ENCODE measurements around the gene RANBP1.

The RANBP1 gene

DNA sequence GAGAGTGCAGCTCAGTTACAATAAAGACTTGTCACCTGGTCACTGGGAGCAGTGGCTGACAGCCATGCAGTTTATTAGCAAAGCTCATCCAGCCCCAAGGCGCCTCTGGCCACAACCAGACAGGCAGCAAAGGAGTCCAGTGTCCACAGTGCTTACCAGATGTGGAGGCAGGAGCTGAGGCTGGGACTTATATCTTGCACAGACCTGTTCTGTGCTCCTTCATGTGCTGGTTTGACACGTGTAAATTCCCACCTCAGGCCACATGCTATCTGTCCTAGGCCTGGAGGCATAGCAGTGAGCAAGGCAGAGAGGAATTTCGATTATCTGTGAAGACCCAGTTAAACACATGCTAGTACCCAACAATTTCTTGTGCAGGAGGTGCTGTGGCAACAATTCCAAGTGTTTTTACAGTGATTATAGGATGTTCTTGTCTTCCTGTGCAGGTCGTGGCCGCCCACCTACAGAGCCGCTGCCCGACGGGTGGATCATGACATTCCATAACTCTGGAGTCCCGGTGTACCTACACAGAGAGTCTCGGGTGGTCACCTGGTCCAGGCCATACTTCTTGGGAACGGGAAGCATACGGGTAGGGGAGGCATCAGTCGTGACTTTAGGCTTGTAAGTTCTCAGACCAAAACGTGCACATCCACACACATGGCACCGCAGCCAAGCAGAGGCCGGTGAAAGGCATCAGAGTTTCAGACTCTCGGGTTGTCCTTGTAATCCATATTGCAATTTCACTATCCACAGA, 26.5 kb upstream of the RANBP1 start:
- no peak for DNase-seq (ENCODE audit: low read depth)
- TF ChIP-seq, protein P1, sequence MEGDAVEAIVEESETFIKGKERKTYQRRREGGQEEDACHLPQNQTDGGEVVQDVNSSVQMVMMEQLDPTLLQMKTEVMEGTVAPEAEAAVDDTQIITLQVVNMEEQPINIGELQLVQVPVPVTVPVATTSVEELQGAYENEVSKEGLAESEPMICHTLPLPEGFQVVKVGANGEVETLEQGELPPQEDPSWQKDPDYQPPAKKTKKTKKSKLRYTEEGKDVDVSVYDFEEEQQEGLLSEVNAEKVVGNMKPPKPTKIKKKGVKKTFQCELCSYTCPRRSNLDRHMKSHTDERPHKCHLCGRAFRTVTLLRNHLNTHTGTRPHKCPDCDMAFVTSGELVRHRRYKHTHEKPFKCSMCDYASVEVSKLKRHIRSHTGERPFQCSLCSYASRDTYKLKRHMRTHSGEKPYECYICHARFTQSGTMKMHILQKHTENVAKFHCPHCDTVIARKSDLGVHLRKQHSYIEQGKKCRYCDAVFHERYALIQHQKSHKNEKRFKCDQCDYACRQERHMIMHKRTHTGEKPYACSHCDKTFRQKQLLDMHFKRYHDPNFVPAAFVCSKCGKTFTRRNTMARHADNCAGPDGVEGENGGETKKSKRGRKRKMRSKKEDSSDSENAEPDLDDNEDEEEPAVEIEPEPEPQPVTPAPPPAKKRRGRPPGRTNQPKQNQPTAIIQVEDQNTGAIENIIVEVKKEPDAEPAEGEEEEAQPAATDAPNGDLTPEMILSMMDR (IDR thresholded peaks at IDR 0.05; ENCODE audit: control insufficient read depth, extremely low read depth, insufficient read depth) = no peak
- H3K4me3 ChIP-seq (ENCODE audit: low read depth, low read length) = no peak overlapping the region

DNA sequence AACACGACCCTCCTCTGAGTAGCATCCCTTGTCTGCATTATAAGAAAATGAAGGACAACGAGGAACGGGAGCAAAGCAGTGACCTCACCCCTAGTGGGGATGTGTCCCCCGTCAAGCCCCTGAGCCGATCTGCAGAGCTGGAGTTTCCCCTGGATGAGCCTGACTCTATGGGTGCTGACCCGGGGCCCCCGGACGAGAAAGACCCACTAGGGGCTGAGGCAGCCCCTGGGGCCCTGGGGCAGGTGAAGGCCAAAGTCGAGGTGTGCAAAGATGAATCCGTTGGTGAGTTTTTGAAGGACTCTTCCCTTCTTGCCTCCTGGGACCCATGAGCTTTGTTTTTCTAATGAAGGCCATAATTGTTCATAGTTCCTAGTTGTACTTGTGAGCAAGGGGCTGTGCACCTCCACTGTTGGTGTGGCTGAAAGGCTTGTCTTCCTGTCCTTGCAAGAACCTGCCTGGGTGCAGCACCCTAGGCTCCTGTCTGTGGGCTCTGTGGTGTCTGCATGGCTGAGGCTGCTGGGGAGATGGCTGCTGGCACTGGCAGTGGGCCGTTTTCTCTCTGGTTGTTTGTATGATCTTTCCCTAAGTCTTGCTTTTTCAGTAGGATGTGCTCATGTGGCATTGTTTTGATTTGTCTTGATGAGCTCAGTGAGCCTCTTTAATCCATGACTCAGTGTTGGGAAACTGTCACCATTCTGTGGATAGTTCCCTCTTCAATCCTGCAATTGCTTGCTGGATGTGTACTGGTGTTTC, 25.8 kb upstream of the RANBP1 start:
- no peak overlapping the region for H3K4me3 ChIP-seq (ENCODE audit: low read depth, low read length)
- TF ChIP-seq, protein P1 (IDR thresholded peaks at IDR 0.05; ENCODE audit: control insufficient read depth, extremely low read depth, insufficient read depth) = no peak
- DNase-seq (ENCODE audit: low read depth) = no peak

DNA sequence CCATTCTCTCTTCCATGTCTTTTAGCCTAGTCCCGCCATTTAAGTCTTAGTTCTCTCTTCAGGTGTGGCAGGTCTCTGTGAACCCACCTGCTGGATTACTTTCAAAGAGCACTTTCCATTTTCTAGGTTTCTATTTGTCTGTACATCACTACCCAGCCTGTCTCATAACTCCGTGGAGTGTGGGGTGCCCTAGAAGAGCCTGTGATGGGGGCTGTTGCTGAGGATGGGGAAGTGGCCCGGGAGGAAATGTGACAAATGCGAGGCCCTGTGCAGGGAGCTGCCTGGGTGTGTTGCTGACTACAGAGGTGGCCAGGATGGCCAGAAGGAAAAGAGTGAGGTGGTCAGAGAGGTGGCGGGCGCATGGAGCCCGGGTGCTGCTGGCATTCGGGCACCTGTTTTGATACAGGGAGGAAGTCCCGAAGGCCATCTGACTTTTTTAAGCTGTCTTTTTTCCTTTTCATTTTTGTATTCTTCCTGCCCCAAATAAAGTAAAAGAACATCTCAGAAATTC, 25.1 kb upstream of the RANBP1 start:
- TF ChIP-seq, protein P1 (IDR thresholded peaks at IDR 0.05; ENCODE audit: control insufficient read depth, extremely low read depth, insufficient read depth) = no peak
- no peak for DNase-seq (ENCODE audit: low read depth)
- no peak overlapping the region for H3K4me3 ChIP-seq (ENCODE audit: low read depth, low read length)

DNA sequence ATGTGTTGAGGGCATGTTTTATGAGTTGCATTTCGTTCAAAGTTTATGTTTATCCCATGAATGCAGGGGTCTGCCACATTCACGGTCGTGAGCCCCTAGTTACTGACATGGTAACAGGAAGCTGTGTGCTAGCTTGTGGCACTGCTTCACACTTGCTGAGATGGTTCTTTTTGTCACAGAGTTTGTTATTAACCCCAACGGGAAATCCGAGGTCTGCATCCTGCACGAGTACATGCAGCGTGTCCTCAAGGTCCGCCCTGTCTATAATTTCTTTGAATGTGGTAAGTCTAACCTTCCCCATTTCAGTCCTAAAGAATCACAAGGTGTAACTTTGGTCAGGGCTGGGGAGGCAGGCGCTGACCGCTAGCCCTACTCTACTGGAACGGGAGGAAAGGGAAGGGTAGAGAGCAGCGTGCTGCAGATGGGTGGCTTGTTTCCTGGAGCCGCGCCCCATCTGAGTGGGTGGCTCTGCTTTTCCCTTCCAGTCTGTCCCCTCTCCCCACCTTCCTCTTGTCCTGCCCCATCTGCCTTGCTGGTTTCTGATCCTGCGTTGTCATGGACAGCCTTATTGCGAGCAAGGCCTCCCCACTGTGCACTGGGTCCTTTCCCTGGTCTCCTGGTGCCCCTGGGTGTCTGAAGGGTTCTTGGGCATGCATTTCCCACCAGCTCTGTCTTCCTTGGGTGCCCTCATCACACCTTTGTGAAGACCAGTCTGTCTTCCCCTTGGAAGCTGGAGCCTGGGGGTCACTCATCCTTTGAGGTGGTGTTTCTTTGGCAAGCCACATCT, 24.0 kb upstream of the RANBP1 start:
- DNase-seq (ENCODE audit: low read depth) = no peak
- TF ChIP-seq, protein P1 (IDR thresholded peaks at IDR 0.05; ENCODE audit: control insufficient read depth, extremely low read depth, insufficient read depth) = no peak
- H3K4me3 ChIP-seq (ENCODE audit: low read depth, low read length) = no peak overlapping the region

DNA sequence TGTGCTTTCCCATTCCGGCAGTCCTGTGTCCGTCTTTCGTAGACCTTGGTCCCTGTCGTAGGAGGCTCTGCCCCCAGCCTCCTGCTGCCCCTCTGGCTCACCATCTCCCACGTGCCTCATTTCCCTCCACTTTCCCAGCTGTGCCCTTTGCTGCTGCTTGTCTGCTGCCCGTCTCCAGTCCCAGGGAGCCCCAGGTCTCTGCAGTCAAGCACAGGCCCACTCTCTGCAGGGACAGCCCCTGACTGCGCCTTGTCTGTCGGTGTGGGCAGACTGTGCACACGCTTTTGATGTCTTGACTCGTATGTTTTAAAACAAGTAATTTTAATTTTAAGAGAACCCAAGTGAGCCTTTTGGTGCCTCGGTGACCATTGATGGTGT, 23.4 kb upstream of the RANBP1 start:
- TF ChIP-seq, protein P1 (IDR thresholded peaks at IDR 0.05; ENCODE audit: control insufficient read depth, extremely low read depth, insufficient read depth) = no peak
- DNase-seq (ENCODE audit: low read depth) = no peak

DNA sequence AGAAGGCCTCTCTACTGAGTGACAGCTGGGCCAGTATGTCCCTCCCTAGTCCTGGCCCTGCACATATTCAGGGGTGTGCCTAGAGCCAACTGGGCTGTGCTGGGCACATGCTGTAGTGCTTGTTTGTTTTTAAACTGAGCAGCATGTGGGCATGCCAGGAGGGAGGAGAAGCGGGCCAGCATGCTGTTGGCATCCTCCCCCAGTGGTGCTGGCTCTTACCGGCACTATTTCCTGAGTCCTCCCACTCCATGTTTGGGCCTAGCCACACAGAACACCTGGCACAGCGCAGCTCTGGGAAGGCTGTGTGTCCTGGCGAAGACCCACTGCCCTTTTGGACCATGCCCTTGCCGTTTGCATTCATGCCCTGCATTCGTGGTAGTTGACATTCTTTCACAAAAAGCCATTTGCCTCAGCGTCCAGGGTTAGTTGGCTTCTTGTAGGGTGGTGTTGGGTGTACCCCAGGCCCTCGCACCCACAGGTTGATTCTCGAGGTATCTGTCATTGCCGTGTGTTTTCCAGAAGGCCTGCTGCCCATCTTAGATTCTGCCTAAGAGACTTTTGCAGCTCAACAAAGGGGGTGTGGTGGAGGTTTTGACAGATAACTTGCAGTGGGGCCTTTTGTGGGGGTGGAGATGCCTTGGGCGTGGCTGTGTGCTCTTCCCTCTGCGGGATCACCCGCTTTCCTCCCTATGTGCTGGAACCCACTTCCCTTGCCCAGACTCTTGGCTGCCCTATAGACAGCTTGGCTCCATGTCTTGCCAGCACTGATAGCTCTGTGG, 22.3 kb upstream of the RANBP1 start:
- no peak for DNase-seq (ENCODE audit: low read depth)
- no peak overlapping the region for H3K4me3 ChIP-seq (ENCODE audit: low read depth, low read length)
- TF ChIP-seq, protein P1 (IDR thresholded peaks at IDR 0.05; ENCODE audit: control insufficient read depth, extremely low read depth, insufficient read depth) = no peak

More for the DNA sequence above, 23.4 kb upstream of the RANBP1 start:
- H3K4me3 ChIP-seq (ENCODE audit: low read depth, low read length) = no peak overlapping the region
